GM20000 (cell line): ENCODE data around the gene RBFOX1.

Experiments used
- DNase-seq: peaks from one replicate; pipeline ENCODE4 v3.0.0; 2012; ENCODE audit warnings: low spot score
- CTCF ChIP-seq: IDR thresholded peaks from 2 replicates; pipeline ENCODE4 v1.5.1; 2012; ENCODE audit warnings: mild to moderate bottlenecking, control low read depth; ENCODE audit errors: extremely low read depth, missing control alignments

Gene RBFOX1

GRCh38 chr16:7419441-7419840, 86.8 kb downstream of the RBFOX1 start:
- DNase-seq = no peak
- no peak for TF ChIP-seq CTCF

- no peak for TF ChIP-seq CTCF
Measured at GRCh38 chr16:7420079-7420478, 87.4 kb downstream of the RBFOX1 start.

GRCh38 chr16:7420843-7421242, 88.2 kb downstream of the RBFOX1 start:
- no peak for DNase-seq
- TF ChIP-seq CTCF = no peak

More at GRCh38 chr16:7420079-7420478, 87.4 kb downstream of the RBFOX1 start:
- no peak for DNase-seq

- no peak for TF ChIP-seq CTCF
- DNase-seq = no peak
Measured at GRCh38 chr16:7421578-7421977, 88.9 kb downstream of the RBFOX1 start.

- DNase-seq = no peak
- TF ChIP-seq CTCF = no peak
Measured at GRCh38 chr16:7422036-7422888, 89.6 kb downstream of the RBFOX1 start.

GRCh38 chr16:7423434-7424044, 90.9 kb downstream of the RBFOX1 start:
- no peak for DNase-seq

More at GRCh38 chr16:7423434-7424044, 90.9 kb downstream of the RBFOX1 start:
- no peak for TF ChIP-seq CTCF
